NCI-H526 (cell line): Measurements from ENCODE around the gene PGBD5.

ENCODE experiments used
- DNase-seq, 2 experiments: peaks; one replicate each; lab custom pipeline; 2025; lab: John Stamatoyannopoulos, UW

The PGBD5 gene

GRCh38 chr1:230279583-230279945 lies 146.6 kb downstream of the PGBD5 start:
- no peak for DNase-seq

GRCh38 chr1:230278871-230279582 lies 147.1 kb downstream of the PGBD5 start:
- DNase-seq = no peak

- no peak for DNase-seq
Measured at GRCh38 chr1:230278376-230278775, 147.8 kb downstream of the PGBD5 start.

GRCh38 chr1:230277201-230278025 lies 148.7 kb downstream of the PGBD5 start:
- no peak for DNase-seq

GRCh38 chr1:230276401-230276800 lies 149.7 kb downstream of the PGBD5 start:
- DNase-seq = no peak

- no peak for DNase-seq
Measured at GRCh38 chr1:230274254-230274653, 151.9 kb downstream of the PGBD5 start.

- DNase-seq = no peak
Measured at GRCh38 chr1:230273141-230273710, 152.9 kb downstream of the PGBD5 start.

GRCh38 chr1:230272557-230272956 lies 153.6 kb downstream of the PGBD5 start:
- DNase-seq = no peak

- no peak for DNase-seq
Measured at GRCh38 chr1:230271300-230272035, 154.7 kb downstream of the PGBD5 start.

GRCh38 chr1:230270559-230271281 lies 155.4 kb downstream of the PGBD5 start:
- DNase-seq = peak in 1 of 2 experiments; percentile 8

- DNase-seq = no peak
Measured at GRCh38 chr1:230270185-230270558, 156.0 kb downstream of the PGBD5 start.

GRCh38 chr1:230268371-230269170 lies 157.6 kb downstream of the PGBD5 start:
- DNase-seq = peak in 1 of 2 experiments; percentile 36

- peak; percentile 23 to 59 for DNase-seq
Measured at GRCh38 chr1:230267338-230268065, 158.6 kb downstream of the PGBD5 start.

- DNase-seq = no peak
Measured at GRCh38 chr1:230266456-230266855, 159.7 kb downstream of the PGBD5 start.

GRCh38 chr1:230265200-230266115 lies 160.7 kb downstream of the PGBD5 start:
- no peak for DNase-seq
